Stimulated activated CD4-positive, alpha-beta T cell treated with anti-CD3 and anti-CD28 coated beads, Interleukin-15, amount 100 ng/mL, for 48 hours (primary cell): ENCODE measurements around the gene BCCIP.

ENCODE experiments used
- DNase-seq, 2 donors: peaks; one replicate each; pipeline ENCODE4 v3.0.0-alpha.2; 2020; ENCODE audit warnings: low read depth in 2 of 2

Gene BCCIP

DNA sequence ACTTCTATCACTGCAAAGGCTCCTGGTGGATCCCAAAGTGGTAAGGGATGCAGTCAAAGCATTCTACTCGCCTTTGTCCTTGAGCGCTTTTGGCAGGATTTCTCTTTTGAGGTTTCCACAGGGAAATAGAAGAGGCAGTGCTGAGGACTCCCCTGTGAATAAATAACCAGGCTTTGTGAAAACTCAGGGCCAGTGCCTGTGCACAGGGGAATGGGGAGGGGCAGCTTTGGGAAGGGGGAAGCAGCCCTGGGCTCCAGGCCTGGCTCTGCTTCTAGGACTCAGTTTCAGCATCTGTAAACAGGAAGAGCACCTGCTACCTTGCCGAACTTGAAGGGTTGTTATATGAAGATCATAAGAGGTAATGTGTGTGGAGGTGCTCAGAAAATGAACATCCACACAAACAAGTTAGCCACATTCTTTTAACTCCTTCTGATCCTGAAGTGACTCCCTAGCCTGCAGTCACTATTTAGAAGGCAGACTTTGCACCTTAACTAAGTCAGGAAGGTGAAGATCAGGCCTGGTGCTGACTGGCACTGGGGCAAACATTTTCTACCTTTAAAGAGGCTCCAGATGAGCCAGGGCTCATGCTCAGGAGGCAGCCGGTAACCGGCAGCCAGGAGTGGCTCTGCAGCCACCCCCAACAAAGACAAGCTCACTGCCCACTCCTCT is 25.2 kb upstream of the BCCIP start:
- DNase-seq, result no peak

DNA sequence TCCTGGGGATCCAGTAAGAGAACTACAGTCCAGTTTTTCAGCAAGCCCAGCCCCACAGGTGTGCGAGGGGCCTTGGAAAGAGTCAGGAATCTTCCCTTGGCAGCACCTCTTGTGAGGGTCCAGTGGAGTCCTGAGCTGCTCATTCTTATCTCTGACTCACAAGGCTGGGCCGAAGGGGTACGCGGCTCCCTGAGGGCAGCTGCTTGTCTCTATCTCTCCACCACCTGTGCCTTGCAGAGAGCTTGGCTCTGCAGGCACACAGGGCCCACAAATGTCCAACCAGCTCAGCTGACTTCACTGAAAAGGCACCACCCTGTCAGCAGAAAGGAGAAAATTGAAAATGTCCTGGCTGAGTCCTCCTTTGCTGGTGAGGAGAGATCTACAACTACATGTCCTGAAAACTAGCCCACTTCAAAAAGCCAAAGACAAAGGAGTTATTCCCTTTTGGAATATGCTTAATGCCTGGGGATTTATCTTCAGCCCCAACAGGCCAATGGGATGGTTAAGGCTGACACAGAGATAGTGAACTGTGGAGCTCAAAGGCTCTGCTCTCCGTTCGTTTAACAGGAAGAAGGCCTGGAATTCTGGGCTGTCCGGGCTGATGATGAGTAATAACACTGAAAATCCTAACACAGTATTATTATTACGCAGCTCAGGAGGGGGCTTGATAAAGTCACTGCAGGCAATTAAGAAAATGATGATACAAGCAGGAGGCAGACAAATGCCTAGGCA is 23.7 kb upstream of the BCCIP start:
- no peak for DNase-seq

DNA sequence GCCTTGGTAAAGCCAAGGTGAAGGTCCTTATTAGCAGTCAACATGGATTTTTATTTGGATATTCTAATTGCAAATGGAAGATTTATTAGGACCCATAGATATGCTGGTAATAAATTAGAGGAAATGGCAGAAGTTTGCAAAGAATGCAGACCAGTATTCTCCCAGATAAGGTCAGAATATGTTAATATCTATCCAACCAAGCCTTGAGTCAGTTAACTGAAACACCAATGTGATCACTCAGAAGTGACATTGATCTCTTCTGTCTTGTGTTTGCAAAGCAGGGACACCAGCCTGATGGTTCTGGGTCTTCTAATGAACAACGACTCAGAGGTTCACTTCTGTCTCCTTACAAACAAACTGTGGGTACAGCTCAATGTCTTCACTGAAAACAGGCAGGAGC is 21.8 kb upstream of the BCCIP start:
- DNase-seq, result no peak

DNA sequence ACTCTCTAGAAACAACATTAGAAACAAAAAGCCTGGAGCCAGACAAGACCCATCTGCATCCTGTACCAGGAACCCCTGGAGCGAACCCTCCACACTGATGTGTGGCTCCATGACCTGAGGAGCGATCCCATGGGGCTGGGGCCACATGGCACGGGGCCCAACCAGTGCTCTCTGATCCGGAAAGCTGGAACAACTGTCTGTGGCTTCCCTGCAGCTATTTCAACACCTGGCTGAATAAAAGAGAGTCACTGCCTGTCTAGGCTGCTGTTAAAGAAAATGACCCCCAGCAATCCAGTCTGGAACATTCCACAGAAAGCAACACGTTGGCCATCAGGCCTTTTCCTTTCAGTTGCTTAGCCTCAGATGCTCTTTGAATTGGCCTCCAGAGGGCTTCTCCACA is 21.2 kb upstream of the BCCIP start:
- DNase-seq, result no peak

DNA sequence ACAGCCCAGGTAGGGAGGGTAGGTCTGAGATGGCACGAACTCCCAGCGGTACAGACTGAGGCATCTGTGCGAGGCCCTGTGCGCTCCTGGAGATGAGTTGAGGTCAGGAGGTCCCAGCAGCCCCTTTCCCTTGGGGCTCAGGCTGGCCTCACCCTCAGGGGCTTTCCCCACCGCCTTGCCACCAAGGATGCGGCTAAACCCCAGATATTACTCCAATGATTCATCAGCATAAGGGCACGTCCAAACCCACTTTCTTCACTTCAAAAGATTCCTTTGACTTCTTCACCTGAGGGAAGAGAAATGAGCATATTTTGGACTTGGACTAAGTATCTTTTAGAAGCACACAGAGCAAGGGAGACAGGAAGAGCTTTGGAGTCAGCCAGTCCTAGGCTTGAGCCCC is 20.6 kb upstream of the BCCIP start:
- no peak for DNase-seq

DNA sequence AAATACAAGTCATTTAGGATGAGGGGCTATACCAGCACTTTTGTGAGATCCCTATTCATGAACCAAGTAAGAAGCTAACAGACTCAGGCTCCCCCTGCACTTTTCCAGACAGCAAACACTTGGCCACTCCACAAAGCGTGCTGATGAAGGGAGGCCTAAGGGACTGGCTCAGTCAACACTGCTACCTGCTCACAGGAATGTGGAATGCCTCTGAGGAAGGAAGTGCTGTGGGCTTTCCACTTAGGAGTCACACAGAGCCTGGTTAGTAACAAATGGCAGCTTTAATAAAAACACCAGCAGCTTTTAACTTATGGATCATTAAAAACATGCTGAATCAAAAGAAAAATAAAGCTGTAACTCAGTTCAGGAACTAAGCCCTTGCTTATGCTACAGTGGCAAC is 15.3 kb upstream of the BCCIP start:
- DNase-seq, result no peak

DNA sequence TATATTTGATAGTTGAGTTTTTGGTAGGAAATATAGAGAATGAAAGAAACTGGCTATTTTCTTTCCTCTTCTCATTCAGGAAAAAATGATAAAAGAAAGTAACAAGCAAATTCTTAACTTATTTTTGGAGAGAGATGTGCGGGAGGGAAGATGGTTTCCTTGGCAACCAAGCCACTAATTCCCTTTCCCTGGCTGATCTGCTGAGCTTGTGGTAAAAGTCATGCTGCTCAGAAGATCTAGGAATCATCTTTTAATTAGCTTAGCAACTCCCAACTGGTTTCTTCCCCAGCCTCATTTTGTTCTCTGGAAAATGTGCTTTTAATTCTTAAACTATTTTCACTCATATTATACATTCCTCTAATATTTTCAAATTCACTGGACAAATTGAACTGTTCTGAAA is 12.1 kb upstream of the BCCIP start:
- no peak for DNase-seq

DNA sequence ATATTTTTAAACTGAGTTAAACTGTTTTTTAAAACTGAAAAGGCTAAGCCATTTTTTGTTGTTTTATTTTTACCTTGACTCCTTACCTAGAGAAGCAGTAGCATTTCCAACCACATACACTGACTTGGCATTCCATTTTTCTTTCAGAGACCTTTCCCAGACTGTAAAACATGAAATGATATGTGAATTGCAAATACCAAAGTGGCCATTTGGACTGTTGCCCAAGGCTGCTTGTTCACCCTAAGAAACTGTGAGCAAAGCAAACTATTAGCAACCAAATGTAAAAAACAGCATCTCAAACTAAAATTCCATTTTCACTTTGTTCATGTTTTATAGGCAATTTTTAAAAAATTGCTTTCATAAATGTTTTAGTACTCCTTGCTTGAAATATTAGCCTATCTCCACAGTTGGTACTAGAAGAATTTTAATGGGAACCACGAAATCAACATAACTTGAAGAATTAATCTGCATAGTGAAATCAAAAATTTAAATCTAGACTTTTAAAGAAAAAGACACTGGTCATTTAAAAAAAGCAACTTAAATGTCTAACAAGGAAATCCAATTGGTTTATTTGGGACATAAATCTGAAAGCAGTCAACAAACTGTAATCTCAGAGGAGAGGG is 11.1 kb upstream of the BCCIP start:
- no peak for DNase-seq

DNA sequence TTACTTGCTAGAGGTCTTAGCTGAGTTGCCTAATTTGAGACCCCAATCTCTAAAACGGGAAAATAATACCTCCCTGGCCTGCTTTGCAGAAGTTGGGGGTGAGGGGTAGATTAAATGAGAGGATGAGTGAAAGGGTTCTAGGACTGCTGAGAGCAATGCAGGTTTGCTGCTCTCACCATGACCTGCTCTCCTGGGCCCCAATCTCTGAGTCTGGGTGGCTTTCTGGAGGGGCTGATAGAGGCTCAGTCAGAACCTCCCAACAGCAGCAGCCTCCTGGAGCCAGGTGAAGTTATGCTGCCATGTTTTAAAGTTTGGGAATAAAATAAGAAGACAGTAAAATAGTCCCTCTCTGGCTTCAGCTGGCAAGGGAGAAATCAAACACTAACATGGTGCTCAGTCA is 7.6 kb upstream of the BCCIP start:
- DNase-seq, result no peak

DNA sequence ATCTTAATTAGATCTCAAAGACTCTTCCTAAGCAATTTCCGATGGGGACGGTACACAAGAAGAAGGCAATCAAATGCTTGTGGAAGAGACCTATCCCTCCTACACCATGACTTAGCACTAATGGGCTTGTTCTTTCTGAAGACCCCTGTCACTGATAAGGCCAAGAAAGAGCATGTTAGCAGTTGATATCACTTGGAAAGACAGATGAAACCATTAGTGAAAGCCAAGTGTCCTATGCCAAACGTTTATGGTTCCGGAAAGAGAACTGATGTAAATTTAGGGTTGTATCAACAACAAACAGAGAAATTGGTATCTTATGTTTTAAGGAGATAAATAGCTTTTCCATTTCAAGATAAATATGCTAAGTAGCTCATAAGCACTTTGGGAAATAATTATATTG is 6.8 kb upstream of the BCCIP start:
- no peak for DNase-seq

DNA sequence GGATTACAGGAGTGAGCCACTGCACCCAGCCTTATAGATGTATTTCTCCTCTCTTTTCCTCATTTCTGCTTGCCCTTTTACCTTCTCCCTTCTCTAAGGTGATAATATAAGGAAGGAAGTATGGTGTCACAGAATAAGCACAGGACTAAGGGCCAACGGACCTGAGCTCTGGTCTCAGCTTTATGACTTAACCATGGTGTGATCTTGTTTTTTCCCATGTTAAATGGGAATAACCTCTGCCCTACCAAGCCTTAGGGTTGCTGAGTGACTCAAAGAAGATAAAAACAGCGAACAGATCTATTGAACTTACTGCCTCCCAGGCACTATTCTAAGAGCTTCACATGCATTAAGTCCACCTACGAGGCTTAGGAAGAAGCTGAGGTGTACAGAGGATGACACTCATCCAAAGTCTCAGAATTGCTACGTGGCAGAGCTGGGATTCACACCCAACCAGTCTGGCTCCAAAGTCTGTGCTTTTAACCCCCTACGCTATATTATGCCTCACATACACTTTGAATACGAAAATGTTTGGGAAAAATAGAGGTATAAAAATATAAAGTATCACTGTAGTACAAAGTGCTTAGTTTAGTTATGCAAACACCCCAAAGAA is 5.9 kb upstream of the BCCIP start:
- DNase-seq, result no peak

DNA sequence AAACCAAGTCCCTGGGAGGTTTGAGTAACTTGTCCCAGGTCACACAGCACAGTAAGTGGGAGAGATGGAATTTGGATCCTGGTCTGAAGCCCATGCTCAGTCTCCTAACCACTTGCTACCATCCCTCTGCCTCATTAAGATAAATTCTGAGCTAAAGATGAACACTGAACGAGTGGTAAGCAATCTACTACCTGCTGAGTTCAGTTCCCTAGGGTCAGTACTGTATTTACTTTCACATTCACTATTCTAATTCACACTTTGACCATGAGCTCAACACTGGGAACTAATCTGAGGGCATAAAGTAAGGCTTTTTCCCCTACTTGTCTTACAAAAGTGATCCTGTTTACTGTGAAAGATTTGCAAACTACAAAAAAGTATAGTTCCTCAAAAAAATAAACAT is 2.6 kb upstream of the BCCIP start:
- DNase-seq, result no peak

DNA sequence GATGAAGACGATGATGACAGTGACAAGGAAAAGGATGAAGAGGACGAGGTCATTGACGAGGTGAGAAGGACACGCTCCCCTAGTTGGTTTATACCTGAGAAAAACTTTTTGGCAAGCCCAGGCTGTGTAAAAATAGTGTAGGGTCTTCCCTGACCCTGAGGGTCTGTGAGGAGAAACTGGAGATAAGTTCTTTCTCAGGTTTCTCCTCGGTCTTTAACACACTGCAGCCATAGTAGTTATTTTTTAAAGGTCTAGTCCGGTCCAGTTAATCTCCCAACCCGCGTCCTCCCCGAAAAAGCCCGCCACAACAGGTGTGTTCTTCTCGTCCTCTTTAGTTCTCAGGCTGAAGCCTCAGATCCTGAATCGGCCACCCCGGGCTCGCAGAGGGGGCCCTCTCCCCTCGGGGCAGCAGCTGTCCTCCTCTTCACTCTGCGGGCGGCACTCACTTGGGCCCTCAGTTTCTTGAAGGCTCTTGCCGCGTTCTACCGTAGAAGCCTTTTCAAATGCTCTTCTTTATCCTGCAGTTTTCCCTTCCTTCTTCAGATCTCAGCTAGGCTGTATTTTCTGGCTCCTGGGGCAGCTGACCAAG is 411 bp downstream of the BCCIP start:
- no peak for DNase-seq

DNA sequence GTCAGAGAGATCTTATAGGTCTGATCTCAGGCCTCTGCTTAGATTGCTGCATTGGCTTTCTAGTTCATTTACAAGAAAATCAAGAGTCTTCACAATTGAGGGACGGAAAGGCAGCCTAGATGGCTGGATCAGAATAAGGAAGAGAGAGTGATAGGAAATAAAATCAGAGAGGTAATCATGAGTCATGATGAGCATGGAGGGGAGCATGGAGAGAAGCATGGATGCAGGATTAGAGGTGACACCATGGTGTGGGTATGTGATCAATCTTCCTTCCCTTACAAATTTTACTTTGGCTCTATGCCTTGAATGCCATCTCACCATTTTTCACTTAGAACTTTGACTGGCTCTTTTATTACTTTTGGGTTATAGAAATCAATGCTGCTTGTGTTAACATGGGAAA is 1.4 kb downstream of the BCCIP start:
- DNase-seq, result no peak

DNA sequence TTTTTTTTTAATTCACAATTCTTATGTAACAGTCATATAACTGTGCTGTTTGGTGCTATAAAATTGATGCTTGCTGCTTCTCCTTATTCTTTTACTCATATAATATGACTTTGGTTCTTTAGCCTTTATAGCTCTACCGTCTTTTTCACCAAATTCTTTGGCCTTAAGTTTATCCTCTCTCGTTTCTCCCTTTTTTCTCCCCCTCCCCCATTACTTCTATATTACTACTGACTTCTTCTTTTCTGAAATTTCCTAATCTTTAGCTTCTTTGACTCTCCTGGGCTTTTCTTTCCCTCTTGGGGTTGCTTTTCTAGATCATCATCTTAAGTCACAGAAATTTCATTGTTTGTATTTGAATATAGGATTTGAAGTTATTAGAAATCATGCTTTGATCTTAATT is 3.8 kb downstream of the BCCIP start:
- no peak for DNase-seq

DNA sequence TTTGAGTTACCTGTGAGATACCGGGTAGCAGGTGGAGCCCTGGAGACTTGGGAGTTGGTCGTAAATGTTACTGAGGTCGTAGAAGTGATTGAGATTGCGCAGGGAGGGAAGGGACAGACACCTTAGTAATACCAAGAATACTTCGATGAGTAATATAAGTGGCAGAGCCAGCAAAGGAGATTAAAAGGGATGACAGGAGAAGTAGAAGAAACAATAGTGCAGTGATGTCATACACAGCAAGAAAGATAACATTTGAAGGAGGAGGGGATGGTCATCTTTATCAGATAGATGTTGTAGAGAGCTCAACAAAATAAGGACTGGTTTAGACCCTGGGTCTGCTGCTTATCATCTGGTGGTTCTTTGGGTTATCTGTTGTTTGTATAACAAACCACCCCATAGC is 5.0 kb downstream of the BCCIP start:
- DNase-seq, result no peak

DNA sequence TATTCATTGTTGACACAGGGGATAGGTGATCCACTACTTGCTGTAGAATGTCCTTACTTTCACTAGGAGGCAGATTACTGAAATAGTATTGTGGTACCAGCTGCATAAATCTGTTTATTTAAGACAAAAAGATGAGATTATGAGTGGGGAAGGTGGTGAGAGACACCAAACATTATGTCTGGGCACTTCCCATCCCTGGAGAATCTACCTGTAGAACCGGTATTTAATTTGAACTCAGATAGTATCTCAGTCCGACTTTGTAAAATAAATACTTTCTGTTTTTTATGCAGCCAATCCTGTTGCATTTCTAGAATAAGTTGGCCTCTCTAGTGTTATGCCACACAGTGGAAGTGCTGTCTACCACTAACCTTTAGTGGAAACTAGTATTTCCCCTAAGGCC is 13.4 kb downstream of the BCCIP start:
- no peak for DNase-seq

DNA sequence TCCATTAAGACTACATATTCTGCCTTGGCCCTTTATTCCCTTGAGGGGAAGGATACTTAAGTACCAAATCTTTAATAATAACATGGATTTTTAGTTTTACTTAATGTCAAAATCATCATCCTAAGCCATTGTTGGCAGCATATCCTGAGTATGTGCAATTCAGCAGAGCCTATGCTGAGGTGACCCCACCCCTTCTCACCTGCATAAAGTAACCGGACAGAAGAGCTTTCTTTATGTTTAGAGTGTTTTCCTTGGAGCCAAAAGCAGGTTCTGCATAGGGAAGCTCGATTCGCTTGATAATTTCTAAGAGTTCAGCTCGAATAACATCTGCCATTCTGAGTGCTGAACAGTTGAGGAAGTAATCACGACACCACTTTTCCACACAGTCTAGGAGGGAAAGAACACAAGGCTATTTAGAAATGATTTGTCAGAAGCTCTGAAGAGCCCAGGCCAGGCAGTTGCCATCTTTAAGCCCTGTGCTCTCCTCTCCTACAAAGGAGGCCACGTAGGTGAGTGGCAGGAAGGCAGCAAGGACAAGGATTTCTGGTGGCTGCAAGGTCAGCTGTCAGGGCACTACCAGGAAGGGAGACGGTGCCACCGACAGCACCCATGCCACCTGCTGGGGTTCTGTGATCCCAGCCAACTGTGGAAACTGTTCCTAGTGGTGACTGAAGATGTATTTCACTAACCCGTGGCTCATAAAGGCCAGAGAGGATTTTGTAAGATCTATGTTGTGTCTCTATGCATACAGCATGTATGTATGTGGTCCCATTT is 15.6 kb downstream of the BCCIP start:
- DNase-seq, result no peak

DNA sequence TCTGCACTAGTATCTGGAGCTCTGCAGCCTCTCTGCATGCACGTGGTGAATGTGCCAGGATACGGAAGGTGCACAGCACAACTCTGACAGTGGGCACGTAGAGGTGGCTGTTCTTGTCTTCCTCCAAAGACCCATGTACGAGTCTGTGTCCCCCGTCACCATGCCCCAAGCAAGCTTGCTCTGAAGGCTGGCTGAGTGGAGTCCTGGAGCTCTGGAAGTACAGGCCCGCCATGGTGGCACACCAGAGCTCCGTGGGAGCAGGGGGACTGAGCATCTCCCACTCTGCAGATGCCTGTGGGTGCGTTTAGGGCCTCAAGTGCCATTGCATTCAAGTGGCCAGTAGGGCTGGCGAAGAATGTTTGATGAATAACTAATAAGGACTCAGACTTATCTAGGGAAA is 17.1 kb downstream of the BCCIP start:
- DNase-seq, result no peak

DNA sequence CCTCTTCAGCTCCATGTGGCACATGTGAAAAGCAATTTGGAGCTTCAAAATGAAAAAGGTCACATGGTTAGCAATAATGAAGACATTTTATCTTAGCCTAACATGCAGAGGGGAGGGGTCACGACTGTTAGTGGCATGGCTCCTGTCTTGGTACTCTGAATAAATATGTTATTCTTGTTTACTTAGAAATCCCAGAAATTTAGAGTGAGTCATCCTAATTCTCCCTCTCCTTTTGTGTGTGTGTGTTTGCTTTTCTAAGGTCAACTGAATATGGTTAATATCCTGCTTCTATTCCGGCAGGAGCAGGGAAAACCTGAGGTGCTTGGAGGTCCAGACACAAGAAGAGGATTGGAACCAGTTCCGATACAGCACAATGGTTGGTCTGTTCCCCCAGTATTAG is 17.6 kb downstream of the BCCIP start:
- no peak for DNase-seq

DNA sequence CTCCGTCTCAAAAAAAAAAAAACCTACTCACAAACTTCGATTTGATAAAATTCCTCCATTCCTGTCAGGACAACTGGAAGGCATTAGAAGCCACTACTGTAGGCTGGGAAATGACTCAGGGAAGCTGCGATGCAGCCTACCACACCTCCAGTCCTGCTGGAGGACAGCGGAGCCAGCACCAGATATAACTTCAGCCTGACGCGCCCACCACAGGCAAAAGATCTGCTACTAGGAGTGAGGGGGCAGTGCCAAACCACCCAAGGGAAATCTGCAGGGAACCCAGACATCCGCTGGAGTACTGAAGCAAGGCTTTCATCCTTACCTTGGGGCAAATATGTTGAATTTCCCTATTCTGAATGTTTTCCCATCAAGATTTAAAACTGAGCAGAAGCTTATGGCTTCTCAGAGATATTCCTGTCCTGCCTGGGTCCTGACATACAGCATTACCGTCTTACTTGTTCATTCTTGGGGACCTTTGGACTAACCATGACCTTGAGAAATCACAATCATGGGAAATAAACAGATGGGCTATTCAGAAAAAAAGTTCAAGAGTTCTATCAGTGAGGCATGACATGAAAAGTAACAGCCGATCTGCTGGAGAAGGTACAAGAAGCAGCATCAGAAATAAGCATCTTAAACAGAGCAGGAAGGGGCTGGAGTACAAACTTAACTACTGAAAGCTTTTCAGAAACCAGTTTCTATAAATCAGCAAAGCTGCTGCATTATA is 20.4 kb downstream of the BCCIP start:
- DNase-seq, result no peak
